ENCODE results near the gene TNFAIP6.
"Not testable (repeated sequence)": the region's sequence is repeated elsewhere in the genome, so short reads cannot be mapped to it uniquely, and the experiment has no call there.

The TNFAIP6 gene

DNA sequence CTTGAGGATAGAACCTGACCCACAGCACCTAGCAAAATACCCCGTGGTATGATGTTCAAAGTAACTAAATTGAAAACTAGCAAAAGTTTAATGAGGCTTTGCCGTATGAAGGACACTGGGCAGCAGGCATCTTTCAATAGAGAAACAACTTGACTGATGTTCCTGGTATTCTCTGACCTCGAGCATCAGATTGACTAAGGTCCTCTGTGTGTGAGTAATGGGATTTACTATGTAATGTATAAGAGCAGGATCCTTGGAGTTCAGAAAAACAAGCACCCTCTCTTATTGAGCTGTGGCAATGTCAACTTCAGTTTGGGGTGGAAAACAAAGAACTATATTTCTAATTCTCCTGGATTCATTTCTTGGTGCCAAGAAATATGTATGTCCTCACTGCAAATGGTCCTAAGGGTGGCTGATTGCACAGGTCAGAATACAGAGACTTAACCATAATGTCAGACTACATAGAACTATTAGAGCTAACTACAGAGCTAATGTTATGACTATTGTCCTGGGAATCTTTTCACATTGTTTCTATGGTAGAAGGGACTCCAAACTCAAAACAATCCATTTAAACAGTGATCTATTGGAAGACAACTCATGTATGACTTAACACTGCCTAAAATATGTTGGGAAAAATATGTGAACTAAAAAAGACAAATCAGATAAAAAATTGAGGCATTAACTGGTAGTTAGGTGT, 4.4 kb downstream of the TNFAIP6 start:
- DNase-seq, result no peak

DNA sequence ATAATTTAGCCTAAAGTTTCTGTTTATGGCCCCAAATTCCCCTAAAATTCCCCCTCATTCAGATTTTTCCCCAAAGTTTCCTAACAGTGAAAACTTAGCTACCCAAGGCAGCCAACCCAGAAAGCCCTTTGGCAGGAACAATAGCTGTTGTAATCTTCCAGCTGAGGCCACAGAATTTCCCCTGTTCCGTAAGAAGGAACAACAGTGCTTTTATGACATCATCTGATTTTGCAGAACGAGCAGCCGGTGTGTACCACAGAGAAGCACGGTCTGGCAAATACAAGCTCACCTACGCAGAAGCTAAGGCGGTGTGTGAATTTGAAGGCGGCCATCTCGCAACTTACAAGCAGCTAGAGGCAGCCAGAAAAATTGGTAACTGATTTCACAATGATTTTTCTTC, 6.3 kb downstream of the TNFAIP6 start:
- DNase-seq, result no peak

DNA sequence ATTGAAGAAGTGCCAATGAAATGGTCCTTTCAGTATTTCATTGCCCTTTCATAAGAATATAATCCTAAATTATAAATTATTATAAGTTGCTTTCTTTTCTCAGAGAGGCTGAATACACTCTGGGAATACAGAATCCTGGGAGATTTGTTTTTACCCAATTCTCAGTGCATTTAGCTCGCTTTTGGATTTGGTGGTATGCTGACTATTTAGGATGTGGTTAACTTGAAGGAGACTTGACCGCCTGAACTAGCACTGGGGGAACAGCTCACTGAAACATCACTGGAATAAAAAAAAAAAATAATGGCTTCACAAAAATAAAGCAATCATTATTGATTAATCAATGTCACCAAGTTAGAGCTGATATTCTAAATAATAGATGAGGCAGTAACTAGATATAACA, 10.2 kb downstream of the TNFAIP6 start:
- no peak for DNase-seq

DNA sequence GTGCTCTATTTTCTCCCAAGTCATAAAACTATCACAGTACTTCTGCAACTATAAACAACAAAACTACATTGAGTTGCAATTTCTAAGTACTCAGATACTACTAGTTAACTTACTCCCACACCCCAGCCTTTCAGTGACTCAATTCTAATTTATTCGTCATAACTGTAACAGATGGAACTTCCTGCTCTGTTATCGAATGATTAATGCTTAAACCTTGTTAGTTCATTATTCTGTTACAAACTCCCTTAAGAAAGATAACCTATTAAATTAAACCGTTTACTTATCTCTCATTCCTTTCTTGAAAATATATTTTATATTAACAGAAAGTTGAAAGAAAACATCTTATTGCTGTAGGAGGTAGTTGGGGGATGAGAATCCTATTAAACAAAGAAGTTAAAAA, 17.0 kb downstream of the TNFAIP6 start:
- DNase-seq, result peak in 1 of 5 donors; percentile 61

DNA sequence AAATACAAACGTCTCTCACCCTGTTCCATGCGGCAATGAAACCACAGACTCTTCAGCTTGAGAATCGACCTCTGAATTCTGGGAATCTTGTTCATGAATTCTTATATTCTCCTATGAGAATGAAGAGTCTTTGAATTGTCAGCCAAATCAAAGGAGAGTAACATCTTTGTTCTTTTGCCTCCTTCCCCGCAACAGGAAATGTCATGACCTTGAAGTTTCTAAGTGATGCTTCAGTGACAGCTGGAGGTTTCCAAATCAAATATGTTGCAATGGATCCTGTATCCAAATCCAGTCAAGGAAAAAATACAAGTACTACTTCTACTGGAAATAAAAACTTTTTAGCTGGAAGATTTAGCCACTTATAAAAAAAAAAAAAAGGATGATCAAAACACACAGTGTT, 21.8 kb downstream of the TNFAIP6 start:
- no peak for DNase-seq

DNA sequence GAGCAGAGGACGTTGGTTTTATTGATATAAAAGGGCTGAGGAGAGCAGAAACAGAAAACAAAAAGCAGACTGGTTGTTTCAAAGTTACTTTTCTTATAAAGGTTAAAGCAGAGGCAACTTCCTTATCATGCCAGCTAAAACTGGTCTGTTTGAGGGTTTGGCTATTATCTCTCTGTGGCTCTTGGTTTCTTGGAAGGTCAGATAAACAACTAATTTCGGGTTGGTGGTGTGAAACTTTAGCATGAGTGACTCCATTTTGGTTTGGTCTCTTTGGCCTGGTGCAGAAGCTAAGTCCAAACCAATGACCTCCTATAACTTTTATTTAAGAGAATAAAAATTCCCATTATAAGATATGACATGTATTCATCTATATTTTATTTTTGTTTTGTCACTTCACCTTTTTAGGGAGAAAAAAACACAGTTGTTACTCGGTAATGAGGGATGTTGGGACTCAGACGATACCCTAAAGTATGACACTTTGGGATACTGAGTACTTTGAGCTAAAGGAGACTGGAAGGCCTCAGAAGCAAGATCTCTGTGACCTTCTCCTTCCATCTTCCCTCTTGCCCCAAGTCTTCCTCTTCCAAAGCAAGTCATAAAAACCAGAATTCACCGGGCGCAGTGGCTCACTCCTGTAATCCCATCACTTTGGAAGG, 23.3 kb downstream of the TNFAIP6 start:
- DNase-seq, result no peak

DNA sequence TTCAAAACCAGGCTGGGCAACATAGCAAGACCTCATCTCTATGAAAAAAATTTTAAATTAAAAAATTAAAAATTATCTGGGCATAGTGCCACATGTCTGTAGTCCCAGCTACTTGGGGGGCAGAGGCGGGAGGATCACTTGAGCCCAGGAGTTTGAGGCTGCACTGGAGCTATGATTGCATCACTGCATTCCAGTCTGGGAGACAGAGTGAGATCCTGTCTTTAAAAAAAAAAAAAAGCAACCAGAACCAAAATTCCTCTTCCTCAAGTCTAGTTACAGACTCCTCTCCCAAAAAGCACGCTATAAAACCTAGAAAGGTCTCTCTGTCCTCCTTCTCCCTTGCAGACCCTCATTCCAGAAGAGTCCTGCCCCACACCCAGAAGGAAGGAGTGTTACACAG, 23.9 kb downstream of the TNFAIP6 start:
- DNase-seq, result no peak

DNA sequence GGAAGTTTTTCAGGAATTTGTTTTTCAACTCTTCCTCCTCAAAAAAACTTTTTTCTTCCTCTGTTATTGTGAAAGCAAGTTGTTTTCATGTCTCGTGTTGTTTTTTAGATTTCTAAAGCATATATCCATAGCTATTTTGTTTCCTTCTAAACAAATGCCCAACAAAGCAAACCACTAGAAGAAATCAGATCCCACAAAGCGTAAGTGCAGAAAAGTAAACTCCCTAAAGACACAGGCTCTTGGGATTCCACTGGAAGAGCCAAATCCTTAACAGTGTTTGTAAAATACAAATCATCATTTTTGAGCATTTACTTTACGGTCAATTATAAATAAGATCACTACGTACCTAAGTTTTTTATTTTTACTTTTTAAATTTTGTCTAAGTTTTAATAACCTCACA, 30.6 kb downstream of the TNFAIP6 start:
- no peak for DNase-seq

DNA sequence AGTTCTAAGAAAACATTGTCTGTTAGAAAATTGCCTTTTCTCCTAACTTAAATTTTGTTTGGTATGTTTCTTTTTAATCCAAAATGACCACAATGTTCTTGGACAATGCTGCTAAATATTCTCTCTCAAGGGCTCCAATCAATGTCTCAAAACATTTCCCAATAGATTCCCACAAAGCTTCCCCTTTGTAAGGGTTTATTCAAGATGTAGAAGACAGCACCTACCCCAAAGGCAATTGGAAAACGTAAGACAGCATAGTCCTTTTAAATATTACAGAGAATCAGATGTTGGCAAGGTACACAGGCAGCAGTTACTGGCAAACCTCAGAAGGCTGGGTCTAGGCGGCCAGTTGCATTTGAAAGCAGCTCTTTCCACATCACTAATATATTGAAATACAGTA, 34.0 kb downstream of the TNFAIP6 start:
- no peak for DNase-seq

DNA sequence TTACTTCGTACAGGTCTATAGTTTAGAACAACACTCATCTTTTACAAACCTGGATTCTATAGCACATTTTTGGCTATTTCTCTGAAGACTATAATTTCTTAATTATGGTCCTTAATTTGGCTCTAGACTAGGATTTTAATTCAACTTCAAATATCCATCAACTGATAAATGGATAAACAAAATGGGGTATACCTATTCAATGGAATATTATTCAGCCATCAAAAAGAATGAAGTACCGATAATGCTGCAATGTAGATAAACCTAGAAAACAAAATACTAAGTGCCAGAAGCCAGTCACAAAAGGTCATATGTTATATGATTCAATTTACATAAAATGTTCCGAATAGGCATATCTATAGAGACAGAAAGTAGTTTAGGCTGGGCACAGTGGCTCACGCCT, 37.1 kb downstream of the TNFAIP6 start:
- no peak for DNase-seq

DNA sequence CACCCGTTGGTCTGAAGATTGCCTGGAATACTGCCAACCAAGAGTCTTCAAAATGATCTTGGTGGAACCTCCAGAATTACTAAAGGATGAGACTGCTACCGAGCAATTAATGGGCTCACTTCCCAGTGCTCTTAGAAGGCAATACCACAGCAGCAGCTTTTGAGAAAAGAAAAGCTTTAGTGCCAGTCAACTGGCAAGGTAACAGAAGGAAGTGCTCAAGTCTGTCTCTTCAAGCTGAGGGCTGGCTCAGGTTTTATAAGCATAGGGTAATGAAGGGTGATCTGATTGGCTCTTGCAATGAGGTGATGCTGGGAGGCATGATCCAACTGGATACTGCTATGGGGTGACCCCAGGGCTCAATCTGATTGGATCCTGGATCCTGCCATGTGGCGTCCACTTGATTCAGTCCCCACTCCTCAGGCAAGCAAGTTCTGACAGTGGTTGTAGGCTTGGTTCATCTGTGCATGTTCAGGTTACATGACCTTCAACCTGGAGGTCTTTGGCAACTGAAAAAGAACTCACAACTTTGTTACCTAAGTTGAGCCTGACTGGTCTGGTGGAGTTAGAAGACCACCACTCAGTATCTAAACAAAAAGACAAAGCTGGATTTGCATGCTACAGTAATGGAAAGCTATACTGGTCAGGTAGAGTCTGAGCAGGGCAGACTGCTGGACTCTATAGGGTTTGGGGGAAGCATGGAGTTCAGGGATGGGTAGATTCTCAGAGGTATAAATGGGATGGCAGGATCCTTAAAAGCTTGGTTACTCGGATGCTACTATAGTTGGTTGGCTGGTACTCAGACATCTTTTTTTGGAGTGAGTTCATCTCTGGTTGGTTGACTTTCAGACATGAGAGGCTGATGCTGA, 38.4 kb downstream of the TNFAIP6 start:
- DNase-seq, result no peak

DNA sequence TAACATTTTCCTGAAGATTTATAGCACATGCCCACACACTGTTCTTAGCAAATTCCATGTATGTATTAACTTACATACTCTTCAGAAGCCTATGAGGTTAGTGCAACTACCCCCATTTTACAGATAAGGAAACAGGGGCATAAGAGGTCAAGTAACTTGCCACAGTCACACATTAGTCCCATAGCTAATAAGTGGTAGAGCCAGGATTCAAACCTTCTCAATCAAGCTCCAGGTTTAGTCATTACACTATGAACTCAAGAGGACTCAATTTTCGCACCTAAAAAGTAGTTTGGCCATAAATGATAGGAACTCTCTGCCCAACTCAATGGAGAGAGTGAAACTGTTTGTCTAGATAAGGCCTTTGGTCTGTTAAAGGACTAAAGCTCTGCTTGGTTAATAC, 42.6 kb downstream of the TNFAIP6 start:
- DNase-seq, result no peak

DNA sequence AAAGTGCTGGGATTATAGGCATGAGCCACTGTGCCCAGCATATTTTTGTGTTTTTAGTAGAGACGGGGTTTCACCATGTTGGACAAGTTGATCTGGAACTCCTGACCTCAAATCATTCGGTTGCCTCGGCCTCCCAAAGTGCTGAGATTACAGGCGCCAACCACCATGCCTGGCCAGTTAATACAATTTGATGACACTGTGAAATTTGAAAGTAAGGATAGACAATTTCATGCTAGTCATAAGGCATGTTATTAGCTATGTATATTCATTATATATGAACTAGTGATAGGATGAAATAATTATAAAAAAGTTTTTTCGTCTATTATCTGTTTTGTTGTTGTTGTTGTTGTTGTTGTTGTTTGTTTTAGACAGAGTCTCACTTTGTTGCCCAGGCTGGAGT, 43.8 kb downstream of the TNFAIP6 start:
- DNase-seq, result no peak

DNA sequence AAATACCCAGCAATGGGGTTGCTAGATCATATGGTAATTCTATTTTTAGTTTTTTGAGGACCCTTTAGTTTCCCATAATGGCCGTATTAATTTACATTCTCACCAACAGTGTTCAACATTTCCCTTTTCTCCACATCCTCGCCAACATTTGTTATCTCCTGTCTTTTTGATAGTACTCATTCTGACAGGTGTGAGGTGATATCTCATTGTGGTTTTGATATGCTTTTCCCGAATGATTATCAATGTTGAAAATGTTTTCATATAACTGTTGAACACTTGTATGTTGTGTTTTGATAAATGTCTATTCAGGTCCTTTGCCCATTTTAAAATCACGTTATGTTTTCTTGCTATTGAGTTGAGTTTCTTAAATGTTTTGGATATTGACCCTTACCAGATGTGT, 46.5 kb downstream of the TNFAIP6 start:
- no peak for DNase-seq

DNA sequence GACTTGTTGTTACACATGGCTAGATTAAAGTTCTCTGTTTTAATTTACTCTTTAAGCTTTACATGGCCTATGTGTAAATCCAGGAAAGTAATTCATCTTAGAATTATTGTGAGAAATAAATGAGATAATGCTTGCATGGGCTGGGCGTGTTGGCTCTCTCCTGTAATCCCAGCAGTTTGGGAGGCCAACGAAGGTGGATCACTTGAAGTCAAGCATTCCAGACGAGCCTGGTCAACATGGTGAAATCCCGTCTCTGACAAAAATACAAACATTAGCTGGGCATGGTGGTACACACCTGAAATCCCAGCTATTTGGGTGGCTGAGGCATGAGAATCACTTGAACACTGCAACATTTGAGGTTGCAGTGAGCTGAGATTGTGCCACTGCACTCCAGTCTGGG, 48.0 kb downstream of the TNFAIP6 start:
- no peak for DNase-seq

DNA sequence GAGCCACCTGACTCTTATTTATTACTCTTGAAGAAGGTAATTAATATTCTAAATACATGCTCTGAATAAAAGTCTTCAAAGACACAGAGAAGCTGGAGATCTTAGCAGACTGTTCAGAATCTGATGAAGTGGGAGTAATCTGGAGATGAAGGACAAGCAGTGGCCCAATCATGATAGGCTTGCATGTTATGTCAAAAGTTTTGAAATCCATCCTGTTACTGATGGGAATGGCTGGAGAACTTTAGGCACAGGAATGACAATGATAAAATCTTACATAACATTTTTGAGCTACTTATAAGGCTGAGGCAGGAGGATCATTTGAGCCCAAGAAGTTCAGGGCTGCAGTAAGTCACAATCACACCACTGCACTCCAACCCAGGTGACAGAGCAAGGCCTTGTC, 49.9 kb downstream of the TNFAIP6 start:
- DNase-seq, result no peak

DNA sequence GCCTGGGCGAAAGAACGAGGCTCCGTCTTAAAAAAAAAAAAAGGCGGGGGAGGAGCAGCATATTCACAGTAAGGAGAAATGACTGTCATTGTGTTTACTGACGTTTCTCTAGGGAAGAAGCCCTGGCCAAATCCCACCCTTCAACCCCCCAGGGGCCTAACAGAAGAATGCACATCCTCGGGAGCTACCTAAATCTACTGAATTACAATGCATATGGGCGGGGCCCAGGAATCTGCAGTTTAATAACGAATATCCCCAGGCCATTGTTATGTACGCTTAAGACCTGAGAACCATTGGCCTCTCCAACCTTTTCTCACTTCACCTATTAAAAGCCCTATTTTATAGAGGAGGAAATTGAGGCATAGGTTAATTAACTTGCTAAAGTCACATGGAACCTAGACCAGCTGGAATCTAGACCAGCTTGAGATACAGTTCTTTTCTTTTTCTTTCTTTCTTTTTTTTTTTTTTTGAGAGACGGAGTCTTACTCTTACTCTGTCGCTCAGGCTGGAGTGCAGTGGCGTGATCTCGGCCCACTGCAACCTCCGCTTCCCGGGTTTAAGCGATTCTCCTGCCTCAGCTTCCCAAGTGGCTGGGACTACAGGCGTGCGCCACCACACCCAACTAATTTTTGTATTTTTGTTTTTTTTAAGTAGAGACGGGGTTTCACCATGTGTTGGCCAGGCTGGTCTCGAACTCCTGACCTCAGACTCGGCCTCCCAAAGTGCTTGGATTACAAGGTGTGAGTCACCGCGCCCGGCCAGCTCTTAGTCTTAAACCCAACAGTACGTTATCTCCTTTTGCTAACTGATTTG, 51.6 kb downstream of the TNFAIP6 start:
- no peak for DNase-seq

DNA sequence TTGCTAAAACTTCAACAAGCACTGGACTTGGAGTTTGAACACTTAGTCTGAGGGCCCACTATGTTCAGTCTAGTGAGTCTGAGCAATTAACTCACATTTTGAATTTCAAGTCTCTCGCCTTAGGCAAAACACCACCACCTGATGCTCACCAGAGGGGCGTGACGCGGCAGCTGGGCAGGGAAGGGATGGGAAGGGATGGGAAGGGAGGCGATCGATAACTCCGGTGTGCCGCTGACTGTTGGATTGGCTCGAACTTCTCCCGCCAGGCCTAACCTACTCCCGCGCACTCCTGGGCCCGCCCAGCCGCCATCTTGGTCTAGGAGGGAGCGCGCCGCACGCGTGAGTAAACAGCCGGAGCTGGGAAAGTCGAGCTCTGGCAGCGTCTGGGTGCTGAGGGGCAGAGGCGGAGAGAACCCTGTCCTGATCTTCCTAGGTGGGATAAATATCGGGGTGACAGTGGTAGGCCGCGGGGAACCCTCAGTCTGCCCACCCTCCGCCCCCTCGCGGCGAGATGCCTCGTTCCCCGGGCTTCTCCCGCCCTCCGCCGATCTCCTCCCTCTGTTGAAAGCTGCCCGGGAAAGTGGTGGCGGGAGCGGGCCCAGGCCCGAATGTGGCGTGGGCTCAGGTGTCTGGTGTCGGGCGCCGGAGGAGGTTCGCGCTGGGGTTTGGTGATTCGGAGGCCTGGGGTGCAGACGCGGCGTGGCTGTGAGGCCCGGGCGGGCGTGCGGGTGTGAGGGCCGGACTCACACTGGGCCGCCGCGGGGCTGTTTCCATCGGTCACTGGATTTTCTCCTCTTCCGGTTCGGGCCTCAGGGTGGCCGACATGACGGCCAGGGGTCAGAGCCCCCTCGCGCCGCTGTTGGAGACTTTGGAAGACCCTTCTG, 52.5 kb downstream of the TNFAIP6 start, which contains the start of gene RIF1:
Gene RIF1, plus strand, starts transcription at position 302 of the 884 bp plus-strand sequence. Its CDS starts 522 bp downstream, at position 824.
- peak; percentile 42 to 84 (median 60) for DNase-seq

DNA sequence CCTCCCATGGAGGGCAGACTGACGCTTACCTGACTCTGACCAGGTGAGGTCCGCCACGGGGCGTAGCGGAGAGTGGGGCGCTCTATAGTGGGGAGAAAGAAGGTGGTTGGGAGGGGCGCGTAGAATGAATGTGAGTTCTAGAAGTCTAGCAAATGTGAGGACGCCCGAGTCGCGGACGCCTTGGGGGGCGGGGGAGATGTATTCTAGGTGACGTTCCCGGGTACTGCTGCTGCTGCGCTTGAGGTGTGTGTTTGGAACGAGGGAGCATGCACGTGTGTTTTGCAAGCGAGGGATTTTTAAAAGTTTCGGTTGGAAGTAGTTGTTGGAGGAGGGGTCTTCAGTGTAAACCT, 53.1 kb downstream of the TNFAIP6 start:
- DNase-seq, result peak; percentile 15 to 38 (median 28)

DNA sequence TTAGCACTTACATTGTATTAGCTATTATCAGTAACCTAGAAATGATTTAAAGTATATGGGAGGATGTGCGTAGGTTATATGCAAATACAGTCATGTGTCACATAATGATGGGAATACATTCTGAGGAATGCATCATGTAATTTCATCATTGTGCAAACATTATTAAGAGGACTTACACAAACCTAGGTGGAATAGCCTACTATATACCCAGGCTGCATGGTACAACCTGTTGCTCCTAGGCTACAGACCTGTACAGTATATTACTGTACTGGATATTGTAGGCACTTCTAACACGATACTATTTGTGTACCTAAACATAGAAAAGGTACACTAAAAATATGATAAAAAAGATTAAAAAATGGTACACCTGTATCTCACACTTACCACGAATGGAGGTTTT, 60.3 kb downstream of the TNFAIP6 start:
- DNase-seq, result no peak

DNA sequence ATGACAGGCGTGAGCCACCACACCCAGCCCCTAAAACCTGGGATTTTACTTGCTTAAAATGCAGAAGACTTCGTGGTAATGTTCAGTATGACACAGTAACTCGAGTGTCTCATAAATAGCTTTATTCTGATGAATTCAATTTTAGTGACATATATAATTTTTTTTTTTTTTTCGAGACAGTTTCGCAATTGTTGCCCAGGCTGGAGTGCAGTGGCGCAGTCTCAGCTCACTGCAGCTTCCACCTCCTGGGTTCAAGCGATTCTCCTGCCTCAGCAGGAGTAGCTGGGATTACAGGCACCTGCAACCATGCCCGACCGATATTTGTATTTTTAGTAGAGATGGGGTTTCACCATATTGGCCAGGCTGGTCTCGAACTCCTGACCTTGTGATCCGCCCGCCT, 64.3 kb downstream of the TNFAIP6 start:
- DNase-seq, result not testable (repeated sequence)

DNA sequence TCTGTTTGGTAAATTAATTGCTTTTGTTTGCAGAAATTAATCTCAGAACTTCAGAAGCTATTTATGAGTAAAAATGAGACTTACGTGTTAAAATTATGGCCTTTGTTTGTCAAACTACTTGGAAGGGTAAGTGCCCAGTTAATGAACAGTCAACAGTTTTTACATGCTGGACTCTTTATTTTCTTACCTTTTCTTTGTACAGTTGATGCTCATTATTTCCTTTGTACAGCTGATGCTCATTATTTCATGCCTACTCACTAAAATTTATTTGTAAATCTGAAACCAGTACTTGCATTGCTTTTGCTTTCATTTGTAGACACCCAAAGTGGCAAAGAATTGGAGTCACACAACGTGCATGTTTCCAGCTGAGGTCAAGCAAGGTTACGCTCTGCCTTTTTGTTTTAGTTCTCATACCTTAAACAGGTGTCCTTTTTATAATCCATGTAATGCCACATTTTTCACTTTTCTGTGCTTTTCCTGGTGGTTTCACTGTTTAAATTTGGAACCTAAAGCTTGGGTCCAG, 65.6 kb downstream of the TNFAIP6 start:
- peak in 1 of 5 donors; percentile 28 for DNase-seq
